Heart right ventricle (tissue), 16 donors: ENCODE measurements around the gene UST. TPM values are rescaled to one million over a fixed set of nuclear protein-coding genes. Genes with fewer than 3 reads are reported as not detected.

ENCODE experiments used
- ATAC-seq, 8 donors: fragments of 200-7000 bp; cut with Tn5 transposase; one replicate each; pipeline ENCODE4 v1.9.1; 2020; ENCODE audit warnings: mild to moderate bottlenecking in 8 of 8, moderate library complexity in 8 of 8, moderate number of reproducible peaks in 1 of 8
- DNase-seq, 2 donors: peaks; one replicate each; pipeline ENCODE4 v3.0.0-alpha.2; 2020
- H3K27ac ChIP-seq, 10 donors: fragments of 200-600 bp; sonication (generic) in 2 of 10; one replicate each; pipeline versions ENCODE4 v1.5.0 to v1.8.0; 2020 to 2022; ENCODE audit warnings: mild to moderate bottlenecking in 3 of 10
- H3K27me3 ChIP-seq, 7 donors: fragments of 200-600 bp; one replicate each; pipeline ENCODE4 v1.8.0; 2021 to 2022; ENCODE audit warnings: mild to moderate bottlenecking in 2 of 7
- H3K36me3 ChIP-seq, 9 donors: fragments of 200-600 bp; sonication (generic) in 1 of 9; one replicate each; pipeline versions ENCODE4 v1.5.0 to v1.8.0; 2020 to 2022; ENCODE audit warnings: mild to moderate bottlenecking in 2 of 9
- H3K4me1 ChIP-seq, 9 donors: fragments of 200-600 bp; sonication (generic) in 1 of 9; one replicate each; pipeline versions ENCODE4 v1.5.0 to v1.8.0; 2020 to 2022; ENCODE audit warnings: mild to moderate bottlenecking in 4 of 9
- H3K4me3 ChIP-seq, 10 donors: fragments of 200-600 bp; sonication (generic) in 2 of 10; one replicate each; pipeline versions ENCODE4 v1.5.0 to v1.8.0; 2020 to 2022; ENCODE audit warnings: mild to moderate bottlenecking in 7 of 10, moderate library complexity in 2 of 10
- H3K9me3 ChIP-seq, 11 donors: fragments of 200-600 bp in 10 of 11; sonication (generic) in 2 of 11; one replicate each; pipeline versions ENCODE4 v1.5.0 to v1.8.0; 2013 to 2022; ENCODE audit warnings: mild to moderate bottlenecking in 2 of 11, control low read depth in 1 of 11, moderate library complexity in 1 of 11
- CTCF ChIP-seq, 9 donors: fragments of 200-600 bp; sonication (generic) in 2 of 9; IDR thresholded peaks; one replicate each; pipeline versions ENCODE4 v1.5.0 to v1.8.0; 2021 to 2022; ENCODE audit warnings: antibody characterized with exemption in 9 of 9, mild to moderate bottlenecking in 5 of 9, moderate library complexity in 1 of 9
- WGBS, 2 donors: extraction: QIAGEN DNeasy Blood & Tissue Kit; methylation state at CpG; one replicate each; pipeline ENCODE4 v1.1.7; 2013; ENCODE audit warnings: inconsistent platforms in 1 of 2; 5-methylcytosine and 5-hydroxymethylcytosine counted together
- intact Hi-C, 10 donors: fragments of 100-400 bp; cut with DNase I; formaldehyde crosslinking; loops; one replicate each; pipeline versions ENCODE4 v1.11.1 to v1.14.2; 2022
- polyA plus RNA-seq, 2 donors: library from polyadenylated mRNA; stranded (reverse); fragments of 200-250 nt; gene quantifications; one replicate each; pipeline ENCODE4 v1.2.3, GENCODE V29; 2013
- total RNA-seq, 10 donors: library from RNA; stranded (reverse); fragmentation: NEBNext Ultra II Directional in 3 of 10; extraction: Animal tissue kit (Norgen Biotek cat#: 25700) in 3 of 10; gene quantifications; one replicate each; pipeline versions ENCODE4 v1.2.1 to v1.2.4, GENCODE V29; 2021 to 2023
- donor health status: Arrhythmogenic right ventricular cardiomyopathy.
- donor health status: ischemic (EF 13 %, LVEDD 7.1; RV severe dilation, severe dysfunction).
- donor health status: healthy with polysubstance abuse.
- donor health status: DM: no; HTN: yes; CAD: no.
- donor health status: DM: no; HTN: no; CAD: no.
- donor health status: ischemic (EF 25% LVEDD 6.9; RV normal size, moderate dysfunction).
- donor health status: ischemic (EF 25% LVEDD 5.7; RV mildly dilated, moderate dysfunction).
- donor health status: healthy.
- donor health status: DM: yes; HTN: yes; CAD: no.
- donor health status: Ischemic cardiomyopathy.
- donor health status: ischemic (EF 35%, LVEDD 5.7; RV mildly dilated, moderate dysfunction).
- donor health status: nonischemic (EF 11% LVEDD 7.7; RV severe dilation, severe dysfunction).
- donor health status: DM: yes; HTN: yes; CAD: no.
- donor health status: PGD.
- donor health status: ischemic (EF 29% LVEDD 5.4; RV normal size, mild dysfunction).
- donor health status: nonischemic (EF 23%, LVEDD 6.1; RV moderate dilation, normal function).

UST gene
- total and polyA plus RNA-seq, 12 donors, result 1.6 to 4.1 (median 2.3) TPM

GRCh38 chr6:148825492-148825891 is 78.7 kb downstream of the UST start:
- intact Hi-C loops, result no loop called here
- ATAC-seq (no peak), DNase-seq (no peak)
- no peak overlapping the region for H3K4me3 ChIP-seq
- H3K36me3 ChIP-seq, result no peaks in the 10 kb centered on the region
- no peak for TF ChIP-seq CTCF (IDR thresholded peaks at IDR 0.05)
- peaks cover 0 to 2% (median 0%) of the 10 kb centered on the region in 9 donors for H3K4me1 ChIP-seq
- H3K27ac ChIP-seq, result no peak overlapping the region
- no peaks in the 10 kb centered on the region for H3K9me3 ChIP-seq
- 76 to 78% methylated on average over 2 of the region's 2 CpGs for WGBS, 2 donors
- no peaks in the 10 kb centered on the region for H3K27me3 ChIP-seq

- 79 to 92% methylated on average over 5 of the region's 5 CpGs for WGBS, 2 donors
- Histone ChIP-seq H3K4me1 (peaks cover 0 to 3% (median 0%) of the 10 kb centered on the region in 9 donors), H3K9me3 (no peaks in the 10 kb centered on the region), H3K27ac (no peak overlapping the region), H3K36me3 (no peaks in the 10 kb centered on the region), H3K27me3 (no peaks in the 10 kb centered on the region), H3K4me3 (no peak overlapping the region)
- intact Hi-C loops, result no loop called here
- DNase-seq, result no peak
- no peak for TF ChIP-seq CTCF (IDR thresholded peaks at IDR 0.05)
- no peak for ATAC-seq
Measured at GRCh38 chr6:148827416-148828045, 80.7 kb downstream of the UST start.

- no peak overlapping the region for H3K4me3 ChIP-seq
- no peaks in the 10 kb centered on the region for H3K9me3 ChIP-seq
- 96 to 98% methylated on average over 4 of the region's 4 CpGs for WGBS, 2 donors
- no peak for TF ChIP-seq CTCF (IDR thresholded peaks at IDR 0.05)
- no peak overlapping the region for H3K27ac ChIP-seq
- H3K27me3 ChIP-seq, result no peaks in the 10 kb centered on the region
- H3K36me3 ChIP-seq, result no peaks in the 10 kb centered on the region
- intact Hi-C loops, result no loop called here
- peaks cover 0 to 3% (median 0%) of the 10 kb centered on the region in 9 donors for H3K4me1 ChIP-seq
- DNase-seq (no peak), ATAC-seq (no peak)
Measured at GRCh38 chr6:148828047-148828446, 81.2 kb downstream of the UST start.

- H3K27ac ChIP-seq, result no peak overlapping the region
- H3K27me3 ChIP-seq, result no peaks in the 10 kb centered on the region
- H3K4me1 ChIP-seq, result peaks cover 0 to 3% (median 0%) of the 10 kb centered on the region in 9 donors
- WGBS, 2 donors, result 86 to 90% methylated on average over 4 of the region's 4 CpGs
- no peak overlapping the region for H3K4me3 ChIP-seq
- no peaks in the 10 kb centered on the region for H3K9me3 ChIP-seq
- H3K36me3 ChIP-seq, result no peaks in the 10 kb centered on the region
- DNase-seq (no peak), ATAC-seq (no peak)
- no peak for TF ChIP-seq CTCF (IDR thresholded peaks at IDR 0.05)
- intact Hi-C loops, result no loop called here
Measured at GRCh38 chr6:148829415-148830101, 82.7 kb downstream of the UST start.
